HG03139 (cell line): ENCODE data around the gene MICU1.
"Not testable (repeated sequence)": the region's sequence is repeated elsewhere in the genome, so short reads cannot be mapped to it uniquely, and the experiment has no call there.

Experiments
- ATAC-seq: cut with Tn5 transposase; IDR thresholded peaks from one replicate; pipeline ENCODE4 v1.9.1; 2021; ENCODE audit not compliant: unreplicated experiment

The MICU1 gene

GRCh38 chr10:72506474-72506873, 119.4 kb downstream of the MICU1 start:
- ATAC-seq: no peak

GRCh38 chr10:72505435-72505834, 120.4 kb downstream of the MICU1 start:
- ATAC-seq: no peak

- ATAC-seq: no peak
Measured at GRCh38 chr10:72503694-72504438, 122.0 kb downstream of the MICU1 start.

- ATAC-seq: no peak
Measured at GRCh38 chr10:72503241-72503640, 122.6 kb downstream of the MICU1 start.

- ATAC-seq: no peak
Measured at GRCh38 chr10:72502581-72502980, 123.3 kb downstream of the MICU1 start.

- ATAC-seq: no peak
Measured at GRCh38 chr10:72499701-72500100, 126.2 kb downstream of the MICU1 start.

GRCh38 chr10:72490951-72491350, 134.9 kb downstream of the MICU1 start:
- ATAC-seq: no peak

GRCh38 chr10:72487521-72487920, 138.4 kb downstream of the MICU1 start:
- no peak for ATAC-seq

GRCh38 chr10:72487116-72487515, 138.8 kb downstream of the MICU1 start:
- no peak for ATAC-seq

- no peak for ATAC-seq
Measured at GRCh38 chr10:72485701-72486100, 140.2 kb downstream of the MICU1 start.

- no peak for ATAC-seq
Measured at GRCh38 chr10:72484521-72484920, 141.4 kb downstream of the MICU1 start.

GRCh38 chr10:72483471-72483870, 142.4 kb downstream of the MICU1 start:
- no peak for ATAC-seq

- ATAC-seq: no peak
Measured at GRCh38 chr10:72480861-72481260, 145.0 kb downstream of the MICU1 start.

GRCh38 chr10:72477463-72477862, 148.4 kb downstream of the MICU1 start:
- ATAC-seq: no peak

GRCh38 chr10:72472306-72472705, 153.6 kb downstream of the MICU1 start:
- ATAC-seq: no peak

GRCh38 chr10:72470666-72471065, 155.2 kb downstream of the MICU1 start:
- no peak for ATAC-seq

GRCh38 chr10:72467064-72467463, 158.8 kb downstream of the MICU1 start:
- not testable (repeated sequence) for ATAC-seq

GRCh38 chr10:72466018-72466417, 159.9 kb downstream of the MICU1 start:
- no peak for ATAC-seq

- ATAC-seq: no peak
Measured at GRCh38 chr10:72464438-72464837, 161.4 kb downstream of the MICU1 start.

- ATAC-seq: no peak
Measured at GRCh38 chr10:72462261-72462660, 163.6 kb downstream of the MICU1 start.

- no peak for ATAC-seq
Measured at GRCh38 chr10:72461085-72461484, 164.8 kb downstream of the MICU1 start.

- ATAC-seq: no peak
Measured at GRCh38 chr10:72460284-72460876, 165.5 kb downstream of the MICU1 start.

- ATAC-seq: no peak
Measured at GRCh38 chr10:72459301-72459700, 166.6 kb downstream of the MICU1 start.
